ENCODE data around the gene SSTR5.

SSTR5 gene

GRCh38 chr16:1107731-1108130 lies 35.2 kb downstream of the SSTR5 start:
- DNase-seq: no peak

GRCh38 chr16:1108299-1109252 lies 36.0 kb downstream of the SSTR5 start:
- no peak for DNase-seq

DNA sequence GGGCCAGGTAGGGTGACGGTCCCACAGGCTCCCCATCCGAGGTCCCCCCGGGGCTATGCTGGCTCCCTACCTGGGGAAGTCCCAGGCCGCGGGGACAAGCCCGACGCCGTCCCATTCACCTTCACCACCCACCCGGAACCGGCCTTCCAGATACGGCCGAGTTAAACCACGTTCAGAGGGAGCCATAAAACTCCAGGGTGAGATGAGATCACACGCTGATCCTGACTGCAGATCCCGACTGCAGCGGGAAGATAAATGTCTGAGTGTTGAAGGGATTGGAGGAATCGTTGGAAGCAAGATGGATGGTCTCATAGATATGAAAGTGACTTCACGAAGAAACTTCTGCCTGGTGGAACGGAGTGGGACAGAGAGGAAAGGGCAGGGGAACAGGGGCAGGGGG lies 37.1 kb downstream of the SSTR5 start:
- DNase-seq: no peak

DNA sequence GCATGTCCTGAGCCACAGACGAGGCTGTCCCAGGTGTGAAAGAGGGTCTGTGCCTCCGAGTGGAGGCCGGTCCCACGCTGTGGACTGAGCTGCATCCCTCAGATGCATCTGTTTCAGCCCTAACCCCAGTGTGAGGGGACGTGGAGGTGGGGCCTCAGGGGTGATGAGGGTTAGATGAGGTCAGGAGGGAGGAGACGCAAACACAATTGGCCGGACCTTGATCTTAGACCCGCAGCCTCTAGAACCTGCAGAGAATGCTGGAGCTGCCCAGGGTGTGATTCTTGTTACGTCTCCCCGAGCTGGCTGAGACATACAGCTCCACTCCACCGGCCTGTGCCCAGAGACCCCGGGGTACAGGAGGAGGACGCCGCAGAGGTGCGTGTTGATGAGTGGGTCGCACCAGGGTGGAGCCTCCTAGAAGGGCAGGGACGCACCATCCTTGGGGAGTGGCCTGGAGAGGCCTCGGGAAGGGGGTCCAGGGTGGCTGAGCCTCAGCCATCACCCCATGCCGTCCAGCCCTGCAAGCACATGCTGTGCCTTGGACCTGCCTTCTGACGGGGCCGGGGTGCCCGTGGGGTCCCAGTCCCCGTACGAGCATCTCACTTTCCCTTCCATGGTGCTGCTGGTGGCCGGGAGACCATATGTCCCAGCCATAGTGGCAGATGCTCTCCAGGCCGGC lies 40.1 kb downstream of the SSTR5 start:
- no peak for DNase-seq

- no peak for DNase-seq
Measured at GRCh38 chr16:1113489-1113888, 40.9 kb downstream of the SSTR5 start.

GRCh38 chr16:1113889-1114526 lies 41.5 kb downstream of the SSTR5 start:
- no peak for DNase-seq

- no peak for DNase-seq
Measured at GRCh38 chr16:1116693-1117077, 44.1 kb downstream of the SSTR5 start.

GRCh38 chr16:1117176-1117900 lies 44.8 kb downstream of the SSTR5 start:
- no peak for DNase-seq

- DNase-seq: no peak
Measured at GRCh38 chr16:1117926-1118325, 45.4 kb downstream of the SSTR5 start.

GRCh38 chr16:1119129-1119528 lies 46.6 kb downstream of the SSTR5 start:
- no peak for DNase-seq

DNA sequence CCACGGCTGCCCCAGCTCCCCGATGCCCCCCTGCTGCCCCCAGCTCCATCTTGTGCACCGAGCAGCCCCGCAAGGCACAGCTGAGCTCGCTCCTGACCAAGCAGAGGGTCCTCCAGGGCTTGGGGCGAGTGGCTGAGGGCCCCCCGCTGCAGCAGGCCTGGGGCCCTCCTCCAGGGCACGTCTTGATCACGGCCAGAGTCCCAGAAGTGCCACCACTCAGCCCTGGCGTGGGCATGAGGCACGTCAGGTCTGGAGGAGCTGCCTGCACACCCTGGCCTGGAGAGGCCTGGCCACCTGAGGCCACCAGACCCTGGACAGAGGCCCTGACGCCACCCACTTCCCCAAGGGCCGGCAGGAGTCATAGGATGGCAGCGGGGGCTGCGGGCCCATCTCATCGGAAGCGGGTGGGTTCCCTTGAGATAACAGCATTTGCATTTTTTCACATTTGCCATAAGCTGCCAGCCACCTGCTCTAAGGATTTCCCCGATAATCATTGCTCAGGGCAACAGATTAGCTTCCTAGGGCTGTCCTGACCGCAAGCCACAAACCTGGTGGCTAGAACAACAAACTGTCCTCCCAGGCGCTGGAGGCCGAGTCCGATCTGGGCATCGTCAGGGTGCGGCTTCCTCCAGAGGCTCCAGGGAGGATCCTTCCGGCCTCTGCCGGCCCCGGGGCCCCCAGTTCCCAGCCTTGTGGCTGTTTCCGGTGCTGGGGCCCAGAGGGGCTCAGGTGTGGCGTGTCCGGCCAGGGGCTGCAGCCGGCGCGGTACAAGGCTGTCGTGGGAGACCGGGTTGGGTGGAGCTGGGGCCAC lies 47.4 kb downstream of the SSTR5 start:
- no peak for DNase-seq

DNA sequence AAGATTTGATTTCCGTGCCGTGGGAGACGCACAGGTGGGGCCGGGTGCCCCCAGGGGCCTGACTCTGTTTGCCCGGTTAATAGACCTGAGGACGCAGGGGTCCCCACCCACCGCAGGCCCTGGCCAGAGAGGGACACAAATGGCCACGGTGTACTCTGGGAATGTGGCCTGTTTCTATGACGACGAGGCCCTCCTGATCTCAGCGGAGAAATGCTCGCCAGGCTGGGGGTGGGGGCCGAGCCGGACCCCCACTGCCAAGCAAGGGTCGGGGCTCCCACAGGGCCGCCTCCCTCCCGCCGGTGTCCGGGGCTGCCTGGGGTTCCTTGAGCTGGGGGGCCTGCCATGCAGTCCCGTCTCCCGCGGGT lies 48.0 kb downstream of the SSTR5 start:
- no peak for DNase-seq

GRCh38 chr16:1121009-1121408 lies 48.5 kb downstream of the SSTR5 start:
- DNase-seq: no peak

DNA sequence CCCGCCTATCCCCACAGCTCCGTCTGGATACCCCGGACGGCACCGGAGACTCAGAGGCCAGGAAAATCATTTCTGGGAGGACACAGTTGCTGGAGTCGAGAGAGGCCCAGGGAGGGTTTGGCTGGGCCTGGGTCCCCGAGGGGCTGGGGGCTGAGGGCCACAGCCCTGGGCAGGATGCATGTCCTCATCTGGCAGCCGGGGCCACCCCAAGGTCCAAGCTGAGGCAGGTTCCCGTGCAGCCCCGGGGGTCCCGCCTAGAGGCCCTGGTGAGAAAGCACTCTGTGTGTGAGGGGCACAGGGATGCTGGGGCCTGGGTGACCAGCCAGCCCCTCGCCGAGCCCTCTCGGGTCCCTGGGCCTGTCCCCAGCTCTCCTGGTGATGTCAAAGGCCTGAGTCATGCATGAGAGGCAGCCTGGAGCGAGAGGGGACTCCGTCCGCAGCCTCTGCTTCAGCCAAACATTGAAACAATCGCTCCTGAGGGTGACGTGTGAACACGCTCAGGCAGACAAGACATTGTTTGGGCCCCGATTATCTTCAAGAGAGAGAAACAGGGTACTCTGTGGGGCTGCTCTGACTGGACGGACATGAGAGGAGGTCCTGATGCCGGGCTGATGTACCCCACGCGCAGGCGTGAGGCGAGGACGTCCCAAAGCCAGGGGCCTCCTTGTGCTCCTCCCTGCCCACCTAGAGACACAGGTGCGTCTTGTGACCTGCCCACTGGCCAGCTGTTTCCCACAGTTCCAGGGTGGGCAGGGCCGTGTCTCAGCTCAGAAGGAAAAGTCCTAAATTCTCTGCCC lies 49.3 kb downstream of the SSTR5 start:
- no peak for DNase-seq

DNA sequence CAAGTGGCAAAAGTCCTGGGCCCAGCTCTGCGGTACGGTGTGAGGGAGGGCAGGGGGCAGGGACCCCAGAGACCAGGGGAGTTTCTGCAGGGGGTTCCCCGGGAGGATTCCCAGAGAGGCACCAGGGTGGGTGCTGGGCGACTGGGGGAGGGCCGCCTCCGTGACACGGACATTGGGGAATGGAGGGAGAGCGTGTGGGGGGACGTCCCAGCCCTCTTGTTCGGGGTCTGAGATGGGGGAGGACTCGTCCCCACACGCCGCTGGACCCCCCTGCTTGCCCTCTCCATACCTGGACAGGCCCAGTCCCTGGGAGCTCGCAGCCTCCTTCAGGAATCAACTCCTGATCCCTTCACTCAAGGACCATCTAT lies 49.8 kb downstream of the SSTR5 start:
- no peak for DNase-seq

DNA sequence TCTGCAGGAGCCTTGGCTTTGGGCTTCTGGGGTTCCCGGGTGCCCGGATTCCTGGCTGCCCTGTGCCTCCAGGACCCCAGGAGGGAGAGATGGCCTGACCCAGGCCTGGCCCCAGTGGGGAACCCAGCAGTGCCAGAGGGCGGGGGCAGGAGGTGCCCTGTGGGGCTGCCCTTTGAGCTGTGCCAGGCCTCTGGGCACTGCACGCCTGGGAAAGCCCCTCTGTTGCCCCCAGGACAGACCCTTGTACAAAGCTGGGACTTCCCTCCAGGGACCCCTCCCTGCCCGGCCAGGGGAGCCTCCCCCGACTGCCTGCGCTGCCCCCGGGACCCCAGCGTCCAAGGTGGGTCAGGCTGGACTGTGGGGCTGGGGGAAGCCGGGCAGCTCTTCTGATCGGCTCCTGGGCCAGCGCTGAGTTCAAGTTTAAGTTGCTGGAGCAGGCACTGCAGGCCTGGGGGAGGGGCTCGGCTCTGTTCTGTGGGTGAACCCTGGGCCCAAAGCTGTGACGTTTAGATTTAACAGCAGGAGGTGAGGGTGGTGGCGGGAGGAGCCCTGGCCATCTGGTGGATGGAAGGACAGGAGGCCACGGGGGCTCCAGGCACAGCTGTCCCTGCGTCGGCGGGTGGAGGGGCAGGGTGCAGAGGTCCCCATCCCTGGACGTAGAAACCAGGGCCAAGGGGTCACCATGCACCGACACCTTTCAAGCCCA lies 51.1 kb downstream of the SSTR5 start:
- DNase-seq: no peak

- DNase-seq: no peak
Measured at GRCh38 chr16:1124291-1124690, 51.7 kb downstream of the SSTR5 start.

GRCh38 chr16:1124795-1125194 lies 52.2 kb downstream of the SSTR5 start:
- no peak for DNase-seq

DNA sequence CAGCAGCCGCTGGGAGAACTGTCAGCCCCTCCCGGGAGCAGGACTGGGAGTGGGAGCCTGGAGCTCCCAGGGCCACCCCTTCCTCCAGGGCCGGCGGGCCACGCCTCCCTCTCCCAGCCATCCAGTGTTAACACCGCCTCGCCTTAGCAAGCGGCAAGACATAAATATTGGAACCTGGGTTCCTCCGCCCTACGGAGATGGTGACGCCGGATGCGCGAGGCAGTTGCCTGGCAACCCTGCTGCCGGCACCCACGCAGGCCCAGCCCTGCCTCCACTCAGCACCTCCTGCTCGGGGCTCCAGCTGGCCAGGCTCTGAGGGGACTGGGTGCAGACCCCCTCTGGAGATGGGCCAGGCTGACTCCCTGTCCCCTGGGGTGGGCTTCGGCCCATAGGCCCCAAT lies 52.9 kb downstream of the SSTR5 start:
- no peak for DNase-seq

- DNase-seq: no peak
Measured at GRCh38 chr16:1126044-1126443, 53.5 kb downstream of the SSTR5 start.

GRCh38 chr16:1126586-1126985 lies 54.0 kb downstream of the SSTR5 start:
- DNase-seq: no peak

All from NCI-H1930 (cell line).